ENCODE data around the gene FAM98A. TPM values are rescaled to one million over a fixed set of nuclear protein-coding genes. Genes with fewer than 3 reads are reported as not detected.

The FAM98A gene
- total and polyA plus RNA-seq, 9 of the 15 experiments (the other 6 are each of a cell fraction or from before 2014, with no cell fraction given) = 16.5 to 238 (median 44.6) TPM

DNA sequence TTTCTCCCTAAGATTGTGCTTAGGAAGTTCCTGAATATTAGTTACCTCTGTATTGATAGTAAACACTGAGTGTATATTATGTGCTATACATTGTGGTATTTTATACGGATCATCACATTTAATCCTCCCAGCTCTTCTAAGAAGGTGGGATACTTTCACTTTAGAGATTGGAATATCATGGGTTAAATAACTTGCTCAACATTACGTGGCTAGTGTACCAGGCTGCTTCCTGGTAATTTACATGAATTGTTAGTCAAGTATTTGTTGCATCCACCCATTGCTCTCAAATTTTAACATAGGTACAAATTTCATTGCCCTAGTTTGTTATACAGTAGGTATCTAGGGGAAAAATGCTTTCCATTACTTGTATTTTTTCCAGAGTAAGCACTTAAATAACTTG is 21.4 kb downstream of the FAM98A start (continued):
- TF ChIP-seq PHB (CRISPR knock-in tag; IDR thresholded peaks at IDR 0.05) (no peak), TGIF2 (CRISPR knock-in tag; IDR thresholded peaks at IDR 0.05) (no peak), HCFC1 (IDR thresholded peaks at IDR 0.05; ENCODE audit: low read depth, low read length) (no peak)
- TF ChIP-seq, protein P1, sequence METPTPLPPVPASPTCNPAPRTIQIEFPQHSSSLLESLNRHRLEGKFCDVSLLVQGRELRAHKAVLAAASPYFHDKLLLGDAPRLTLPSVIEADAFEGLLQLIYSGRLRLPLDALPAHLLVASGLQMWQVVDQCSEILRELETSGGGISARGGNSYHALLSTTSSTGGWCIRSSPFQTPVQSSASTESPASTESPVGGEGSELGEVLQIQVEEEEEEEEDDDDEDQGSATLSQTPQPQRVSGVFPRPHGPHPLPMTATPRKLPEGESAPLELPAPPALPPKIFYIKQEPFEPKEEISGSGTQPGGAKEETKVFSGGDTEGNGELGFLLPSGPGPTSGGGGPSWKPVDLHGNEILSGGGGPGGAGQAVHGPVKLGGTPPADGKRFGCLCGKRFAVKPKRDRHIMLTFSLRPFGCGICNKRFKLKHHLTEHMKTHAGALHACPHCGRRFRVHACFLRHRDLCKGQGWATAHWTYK (CRISPR knock-in tag; IDR thresholded peaks at IDR 0.05) = no peak

DNA sequence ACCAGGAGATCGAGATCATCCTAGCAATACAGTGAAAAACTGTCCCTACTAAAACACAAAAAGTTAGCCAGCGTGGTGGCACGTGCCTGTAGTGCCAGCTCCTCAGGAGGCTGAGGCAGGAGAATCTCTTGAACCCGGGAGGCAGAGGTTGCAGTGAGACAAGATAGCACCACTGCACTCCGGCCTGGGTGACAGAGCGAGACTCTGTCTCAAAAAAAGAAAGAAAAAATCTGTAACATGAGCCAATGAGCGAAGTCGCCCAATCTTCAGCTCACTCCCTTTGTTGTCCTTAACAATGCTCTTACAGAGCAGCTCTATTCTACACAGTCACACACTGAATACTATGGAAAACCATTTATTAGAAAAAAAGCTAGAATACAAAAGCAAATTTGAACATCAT is 22.0 kb downstream of the FAM98A start:
- Histone ChIP-seq H3K4me3 (no peak overlapping the region), H3K36me3 (ENCODE audit: control insufficient read depth, insufficient read depth, low read length) (no peaks in the 10 kb centered on the region; the same call in 2 of the 3 replicates), H3K27ac (ENCODE audit: extremely low read depth, low read depth, low read length) (no peak overlapping the region), H3K79me2 (ENCODE audit: control insufficient read depth, insufficient read depth, low read length) (no peaks in the 10 kb centered on the region), H3K4me2 (ENCODE audit: insufficient read depth, low read length) (no peak overlapping the region), H3K9ac (ENCODE audit: insufficient read depth in 1 of 2, low read depth in 2 of 2, low read length in 2 of 2) (no peak overlapping the region), H3K9me3 (replicated peaks; ENCODE audit: control insufficient read depth, insufficient read depth, low read depth, low read length) (no peaks in the 10 kb centered on the region), H2AFZ (ENCODE audit: low read depth, low read length) (no peak overlapping the region), H3K27me3 (ENCODE audit: control insufficient read depth in 2 of 2, insufficient read depth in 2 of 2, low read length in 2 of 2) (no peaks in the 10 kb centered on the region; a peak in 1 of 5 replicates), H3K9me1 (ENCODE audit: control insufficient read depth, insufficient read depth, low read length) (no peaks in the 10 kb centered on the region), H4K20me1 (replicated peaks; ENCODE audit: control insufficient read depth, insufficient read depth, low read length) (no peaks in the 10 kb centered on the region), H3K4me1 (replicated peaks in 1 of 2; ENCODE audit: control insufficient read depth in 2 of 2, insufficient read depth in 2 of 2, low read length in 2 of 2) (no peaks in the 10 kb centered on the region)
- 63% methylated on average over 7 of the region's 8 CpGs for whole genome bisulfite sequencing (ENCODE audit: insufficient coverage, low coverage, missing lambda C conversion rate)
- no TSS peak for BruUV-seq (replicated peaks)
- in situ Hi-C loops (cut with MboI) (loop anchor here (5.0 to 25.0 kb wide), 4 partner anchors 95 to 815 kb away; partner anchors contain the start of gene LTBP1), intact Hi-C loops (cut with micrococcal nuclease) (no loop called here)
- FAIRE-seq (no peak), ATAC-seq (no peak), DNase-seq (ENCODE audit: extremely low read depth in 1 of 4, low spot score in 3 of 4) (no peak)
- CTCF ChIA-PET (ENCODE audit: low intra/inter-chr PET ratio) = no interaction called here
- no peak for TF ChIP-seq DPF2 (IDR thresholded peaks at IDR 0.05)
- TF ChIP-seq FOXM1 (IDR thresholded peaks at IDR 0.05; ENCODE audit: low read depth) = no peak
- no peak for TF ChIP-seq FOXM1 (CRISPR knock-in tag; IDR thresholded peaks at IDR 0.05; ENCODE audit: low read depth)
- POLR2A ChIA-PET = no interaction called here
